WI38 (cell line): ENCODE measurements around the gene SLCO2B1.

Source experiments
- H3K4me3 ChIP-seq: 2 replicates; pipeline ENCODE4 v1.5.1; 2011; ENCODE audit warnings: low read depth, mild to moderate bottlenecking, control low read depth, low read length
- TF ChIP-seq, protein P1 (sequence below): IDR thresholded peaks from 2 replicates; pipeline ENCODE4 v1.5.1; 2012; ENCODE audit warnings: low read depth, mild to moderate bottlenecking, control low read depth, low read length

Gene SLCO2B1

DNA sequence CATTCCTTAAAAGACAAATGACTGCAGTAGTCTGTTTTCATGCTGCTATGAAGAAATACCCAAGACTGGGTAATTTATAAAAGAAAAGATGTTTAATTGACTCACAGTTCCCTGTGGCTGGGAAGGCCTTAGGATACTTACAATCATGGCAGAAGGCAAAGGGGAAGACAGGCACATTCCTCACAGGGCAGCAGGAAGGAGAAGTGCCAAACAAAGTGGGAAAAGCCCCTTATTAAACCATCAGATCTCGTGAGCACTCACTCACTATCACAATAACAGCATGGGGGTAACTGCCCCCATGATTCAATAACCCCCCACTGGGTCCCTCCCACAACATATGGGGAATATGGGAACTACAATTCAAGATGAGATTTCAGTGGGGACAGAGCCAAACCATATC lies 37.9 kb upstream of the SLCO2B1 start:
- TF ChIP-seq, protein P1, sequence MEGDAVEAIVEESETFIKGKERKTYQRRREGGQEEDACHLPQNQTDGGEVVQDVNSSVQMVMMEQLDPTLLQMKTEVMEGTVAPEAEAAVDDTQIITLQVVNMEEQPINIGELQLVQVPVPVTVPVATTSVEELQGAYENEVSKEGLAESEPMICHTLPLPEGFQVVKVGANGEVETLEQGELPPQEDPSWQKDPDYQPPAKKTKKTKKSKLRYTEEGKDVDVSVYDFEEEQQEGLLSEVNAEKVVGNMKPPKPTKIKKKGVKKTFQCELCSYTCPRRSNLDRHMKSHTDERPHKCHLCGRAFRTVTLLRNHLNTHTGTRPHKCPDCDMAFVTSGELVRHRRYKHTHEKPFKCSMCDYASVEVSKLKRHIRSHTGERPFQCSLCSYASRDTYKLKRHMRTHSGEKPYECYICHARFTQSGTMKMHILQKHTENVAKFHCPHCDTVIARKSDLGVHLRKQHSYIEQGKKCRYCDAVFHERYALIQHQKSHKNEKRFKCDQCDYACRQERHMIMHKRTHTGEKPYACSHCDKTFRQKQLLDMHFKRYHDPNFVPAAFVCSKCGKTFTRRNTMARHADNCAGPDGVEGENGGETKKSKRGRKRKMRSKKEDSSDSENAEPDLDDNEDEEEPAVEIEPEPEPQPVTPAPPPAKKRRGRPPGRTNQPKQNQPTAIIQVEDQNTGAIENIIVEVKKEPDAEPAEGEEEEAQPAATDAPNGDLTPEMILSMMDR: no peak
- no peak overlapping the region for H3K4me3 ChIP-seq

DNA sequence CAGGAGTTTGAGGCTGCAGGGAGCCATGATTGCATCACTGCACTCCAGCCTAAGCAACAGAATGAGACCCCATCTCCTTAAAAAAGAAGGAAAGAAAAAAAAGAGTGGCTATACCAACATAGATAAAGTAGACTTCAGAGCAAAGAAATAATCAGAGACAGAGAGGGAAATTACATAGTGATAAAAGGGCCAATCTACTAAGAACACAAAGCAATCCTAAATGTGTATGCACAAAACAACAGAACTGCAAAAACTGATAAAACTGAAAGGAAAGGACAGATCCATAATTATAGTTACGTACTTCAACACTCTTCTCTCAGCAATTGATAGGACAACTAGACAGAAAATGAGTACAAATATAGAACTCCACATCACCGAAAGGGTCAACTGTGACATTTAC lies 36.4 kb upstream of the SLCO2B1 start:
- no peak overlapping the region for H3K4me3 ChIP-seq
- TF ChIP-seq, protein P1: no peak

GRCh38 chr11:75118577-75118976 lies 32.3 kb upstream of the SLCO2B1 start:
- TF ChIP-seq, protein P1: no peak
- H3K4me3 ChIP-seq: no peak overlapping the region

- TF ChIP-seq, protein P1: no peak
- H3K4me3 ChIP-seq: no peak overlapping the region
Observed at GRCh38 chr11:75126564-75126963, 24.3 kb upstream of the SLCO2B1 start.

DNA sequence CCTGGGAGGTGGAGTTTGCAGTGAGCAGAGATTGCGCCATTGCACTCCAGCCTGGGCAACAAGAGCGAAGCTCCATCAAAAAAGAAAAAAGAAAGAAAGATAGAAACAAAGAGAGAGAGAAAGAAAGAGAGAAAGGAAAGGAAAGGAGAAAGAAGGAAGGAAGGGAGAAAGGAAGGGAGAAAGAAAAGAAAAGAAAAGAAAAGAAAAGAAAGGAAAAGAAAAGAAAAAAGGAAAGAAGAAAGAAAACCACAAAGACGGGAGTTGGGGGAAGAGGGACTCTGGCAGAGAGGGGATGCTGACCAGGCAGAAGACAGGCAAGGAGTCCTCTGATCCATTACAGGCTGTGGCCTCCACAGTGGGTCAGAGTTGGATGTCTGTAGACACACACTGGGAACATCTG lies 18.8 kb upstream of the SLCO2B1 start:
- H3K4me3 ChIP-seq: no peak overlapping the region
- TF ChIP-seq, protein P1: no peak

- TF ChIP-seq, protein P1: no peak
- H3K4me3 ChIP-seq: no peak overlapping the region
Observed at GRCh38 chr11:75133976-75134375, 16.9 kb upstream of the SLCO2B1 start.

- TF ChIP-seq, protein P1: no peak
- H3K4me3 ChIP-seq: no peak overlapping the region
Observed at GRCh38 chr11:75135021-75135650, 15.8 kb upstream of the SLCO2B1 start.
